GM19023 (cell line): ENCODE measurements around the gene XAB2.

Experiments used
- ATAC-seq: cut with Tn5 transposase; IDR thresholded peaks from one replicate; pipeline ENCODE4 v1.9.1; 2021; ENCODE audit warnings: mild to moderate bottlenecking, moderate library complexity; ENCODE audit not compliant: unreplicated experiment

Gene XAB2

GRCh38 chr19:7635670-7636069 is 6.3 kb upstream of the XAB2 start:
- ATAC-seq: no peak

DNA sequence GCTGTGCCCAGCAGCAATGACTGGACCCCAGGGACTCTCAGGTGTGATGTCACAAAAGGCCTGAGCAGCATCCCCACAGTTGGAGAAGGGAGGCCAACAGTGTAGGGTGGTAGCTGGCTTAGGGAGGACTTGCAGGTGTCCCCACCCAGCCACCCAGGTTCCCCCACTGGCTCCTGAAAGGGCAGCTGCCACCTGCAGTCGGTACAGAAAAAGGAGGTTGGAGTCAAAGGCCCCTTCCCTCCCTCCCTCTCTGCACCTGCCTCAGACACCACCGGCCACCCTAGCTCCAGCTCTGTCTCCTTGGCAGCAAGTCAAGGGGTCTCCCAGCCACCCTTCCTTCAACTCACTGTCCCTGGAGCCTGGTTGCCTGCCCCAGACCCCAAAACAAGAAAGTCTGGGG is 4.4 kb upstream of the XAB2 start, which contains the start of gene PCP2:
Gene PCP2, minus strand, starts transcription at position 22 of the 400 bp plus-strand sequence. CDS start 262 bp downstream, outside the sequence.
- ATAC-seq: no peak

- ATAC-seq: no peak
These were observed 3.2 kb upstream of the XAB2 start for GRCh38 chr19:7632340-7633203.

- no peak for ATAC-seq
These were observed 2.2 kb upstream of the XAB2 start for GRCh38 chr19:7631577-7631976.

- no peak for ATAC-seq
These were observed 595 bp downstream of the XAB2 start for GRCh38 chr19:7628589-7629311.

DNA sequence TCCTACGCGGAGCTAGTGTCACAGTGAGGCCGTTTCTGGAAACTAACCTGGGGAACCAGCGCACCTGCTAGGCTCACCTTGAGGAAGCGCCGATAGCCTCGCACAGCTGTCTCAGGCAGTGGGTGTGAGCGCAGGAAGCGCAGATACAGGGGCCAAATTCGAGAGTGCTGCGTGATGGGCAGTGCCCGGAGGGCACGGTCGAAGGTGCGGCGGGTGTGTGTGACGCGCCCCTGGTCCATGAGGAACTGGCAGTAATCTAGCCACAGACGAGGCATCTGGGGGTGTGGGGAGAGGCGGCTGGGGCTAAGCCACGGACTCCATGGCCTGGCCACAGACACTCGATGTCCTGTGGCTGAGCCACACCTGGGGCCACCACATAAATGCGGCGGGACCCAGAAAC is 2.2 kb downstream of the XAB2 start:
- no peak for ATAC-seq

GRCh38 chr19:7625763-7626372 is 3.5 kb downstream of the XAB2 start:
- no peak for ATAC-seq

DNA sequence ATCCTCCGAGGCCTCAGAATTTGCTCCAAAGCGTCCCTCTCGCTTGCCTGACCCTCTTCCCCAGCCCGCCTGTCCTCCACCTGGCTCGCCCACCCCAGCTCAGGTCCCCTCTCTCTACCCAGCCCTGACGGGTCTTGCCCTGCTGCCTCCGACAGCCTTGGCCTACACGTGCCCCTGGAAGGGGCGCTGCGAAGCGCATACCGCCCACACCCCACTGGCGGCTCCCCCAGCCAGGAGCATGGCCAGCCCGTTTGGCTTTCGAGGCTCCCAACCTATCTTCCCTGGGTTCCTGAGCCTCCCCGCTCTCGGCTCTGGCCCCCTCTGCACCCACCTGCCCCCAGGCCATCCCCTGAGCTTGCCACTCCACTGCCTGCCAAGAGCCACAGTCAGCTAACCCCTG is 4.5 kb downstream of the XAB2 start:
- ATAC-seq: no peak

GRCh38 chr19:7623725-7624603 is 5.4 kb downstream of the XAB2 start:
- ATAC-seq: no peak

DNA sequence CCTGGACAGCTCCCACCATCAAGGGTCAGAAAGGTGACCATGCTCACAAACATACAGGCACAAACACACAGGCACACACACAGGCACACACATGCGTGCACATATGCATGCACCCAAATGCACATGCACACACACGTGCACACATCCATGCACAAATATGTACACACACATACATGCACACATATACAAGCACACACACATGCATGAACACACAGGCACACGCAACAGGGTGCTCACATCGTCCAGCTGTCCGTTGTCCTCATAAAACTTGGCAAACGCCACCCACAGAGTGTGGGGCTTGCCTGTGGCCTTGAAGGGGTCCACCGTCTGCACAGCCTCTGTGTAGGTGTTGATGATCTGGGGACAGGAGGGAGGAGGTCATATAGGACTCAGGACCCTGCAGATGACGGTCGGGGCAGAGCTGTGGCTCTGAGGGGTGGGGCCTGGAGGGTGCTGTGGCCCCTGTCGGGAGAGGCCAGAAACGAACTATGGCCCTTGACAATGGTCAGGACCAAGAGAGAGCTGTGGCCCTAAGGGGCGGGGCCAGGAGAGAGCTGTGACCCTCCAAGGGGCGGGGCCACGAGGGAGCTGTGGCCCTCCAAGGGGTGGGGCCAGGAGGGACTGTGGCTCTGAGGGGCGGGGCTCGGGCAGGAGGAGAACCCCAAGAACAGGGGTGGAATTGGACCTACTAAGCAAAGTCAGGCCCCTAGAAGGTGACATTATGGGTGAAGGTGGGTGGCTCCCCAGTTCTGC is 6.2 kb downstream of the XAB2 start:
- no peak for ATAC-seq

DNA sequence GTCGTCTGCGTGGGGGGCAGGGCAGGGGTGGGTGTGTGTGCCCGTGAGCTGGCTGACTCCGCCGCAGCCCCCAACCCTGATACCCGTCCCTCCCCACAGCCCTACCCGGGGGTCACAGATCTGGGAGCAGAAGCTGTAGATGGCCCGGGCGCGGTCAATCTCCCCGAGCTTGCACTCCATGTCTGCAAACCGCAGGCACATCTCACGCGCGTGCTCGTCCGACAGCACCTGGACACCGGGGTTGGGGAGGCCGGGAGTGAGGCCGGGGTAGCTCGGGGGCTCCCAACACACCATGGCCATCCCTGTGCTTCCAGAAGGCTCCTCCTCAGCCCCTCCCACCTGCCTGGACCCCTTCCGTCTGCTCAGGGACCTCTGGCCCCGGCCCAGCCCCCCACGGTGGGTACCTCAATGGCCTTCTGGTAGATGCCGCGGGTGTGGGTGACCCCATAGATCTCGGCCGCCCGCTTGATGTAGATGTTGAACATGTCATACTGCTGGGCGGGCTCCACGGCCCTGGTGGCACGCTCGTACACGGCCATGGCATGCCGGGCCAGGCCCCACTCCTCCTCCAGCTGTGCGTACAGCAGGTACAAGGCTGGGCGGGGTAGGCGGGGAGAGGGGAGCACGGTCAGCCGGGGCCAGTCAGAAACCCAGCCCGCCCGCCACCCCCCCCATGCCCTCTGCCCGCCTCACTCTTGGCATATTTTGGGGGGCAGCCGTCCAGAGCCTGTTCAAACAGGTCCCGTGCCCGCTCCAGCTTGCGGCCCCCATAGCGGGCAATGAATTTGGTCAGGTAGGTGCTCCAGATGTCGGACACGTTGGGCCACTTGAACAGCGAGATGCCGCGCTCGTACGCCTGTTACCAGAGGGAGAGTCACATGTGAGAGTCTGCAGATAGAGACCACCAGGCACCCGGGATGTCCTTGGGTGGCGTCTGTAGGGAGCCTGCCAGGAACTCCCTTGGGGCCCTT is 8.6 kb downstream of the XAB2 start:
- ATAC-seq: no peak

GRCh38 chr19:7619671-7620441 is 9.5 kb downstream of the XAB2 start:
- ATAC-seq: no peak

DNA sequence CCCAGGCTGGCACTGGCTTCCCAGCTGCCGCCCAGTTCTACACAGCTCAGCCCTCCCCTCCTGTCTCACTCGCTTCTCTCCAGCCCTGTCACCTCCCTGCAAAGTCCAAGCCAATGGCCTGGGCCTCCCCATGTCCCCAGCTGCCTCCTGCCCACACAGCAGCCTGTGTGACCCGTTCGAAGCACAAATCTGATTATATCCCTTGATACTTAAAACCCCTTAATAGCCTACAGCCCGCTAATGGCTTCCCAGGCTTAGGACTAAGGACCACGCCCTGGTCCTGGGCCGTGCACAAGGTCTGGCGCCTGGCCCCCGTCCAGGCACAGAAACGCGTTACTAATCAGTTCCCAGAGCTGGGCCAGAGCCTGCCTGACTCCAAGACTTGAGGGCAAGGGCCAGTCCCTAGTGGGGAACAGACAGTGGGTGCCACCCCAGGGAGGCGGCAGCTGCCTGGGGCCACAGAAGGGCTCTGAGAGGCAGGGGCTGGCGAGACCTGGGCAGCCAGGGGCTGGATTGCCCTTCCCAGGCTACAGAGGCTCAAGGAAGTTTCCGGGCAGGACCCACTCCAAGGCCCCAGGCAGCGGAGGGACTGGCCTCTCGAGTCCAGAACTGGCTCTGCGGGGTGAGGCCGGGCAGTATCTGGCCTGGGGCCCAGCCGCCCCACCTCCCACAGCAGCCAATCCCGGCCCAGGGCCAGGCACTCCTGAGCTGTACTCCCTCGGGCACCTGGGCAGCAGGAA is 10.4 kb downstream of the XAB2 start:
- ATAC-seq: no peak

DNA sequence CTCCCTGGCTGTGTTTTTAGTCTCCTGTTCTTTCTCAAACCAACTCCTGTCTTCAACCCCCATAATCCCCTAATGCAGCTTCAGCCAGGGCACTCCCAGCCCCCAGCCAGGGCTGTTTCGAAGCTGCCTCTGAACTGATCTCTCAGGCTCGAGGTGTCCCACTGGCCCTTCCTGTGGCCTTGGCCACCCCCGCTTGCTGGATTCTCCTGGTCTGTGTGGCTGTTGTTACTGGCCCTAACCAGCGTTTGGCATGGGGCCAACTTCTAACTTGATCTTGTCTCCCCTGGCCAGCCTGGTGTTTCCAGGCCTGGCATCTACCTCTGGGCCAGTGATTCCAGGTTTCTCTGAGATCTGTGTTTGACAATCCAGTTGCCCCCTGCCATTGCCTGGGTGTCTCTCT is 11.0 kb downstream of the XAB2 start:
- ATAC-seq: no peak

DNA sequence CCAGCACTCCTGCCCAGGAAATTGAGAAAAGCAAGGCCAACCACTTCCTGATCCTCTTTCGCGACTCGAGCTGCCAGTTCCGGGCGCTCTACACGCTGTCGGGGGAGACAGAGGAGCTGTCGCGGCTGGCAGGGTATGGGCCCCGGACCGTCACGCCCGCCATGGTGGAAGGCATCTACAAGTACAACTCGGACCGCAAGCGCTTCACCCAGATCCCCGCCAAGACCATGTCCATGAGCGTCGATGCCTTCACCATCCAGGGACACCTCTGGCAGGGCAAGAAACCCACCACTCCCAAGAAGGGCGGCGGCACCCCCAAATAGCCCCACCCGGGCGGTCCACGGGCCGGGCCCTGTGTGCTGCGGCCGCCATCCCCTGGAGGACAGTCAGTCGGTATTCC is 11.6 kb downstream of the XAB2 start:
- ATAC-seq: no peak

DNA sequence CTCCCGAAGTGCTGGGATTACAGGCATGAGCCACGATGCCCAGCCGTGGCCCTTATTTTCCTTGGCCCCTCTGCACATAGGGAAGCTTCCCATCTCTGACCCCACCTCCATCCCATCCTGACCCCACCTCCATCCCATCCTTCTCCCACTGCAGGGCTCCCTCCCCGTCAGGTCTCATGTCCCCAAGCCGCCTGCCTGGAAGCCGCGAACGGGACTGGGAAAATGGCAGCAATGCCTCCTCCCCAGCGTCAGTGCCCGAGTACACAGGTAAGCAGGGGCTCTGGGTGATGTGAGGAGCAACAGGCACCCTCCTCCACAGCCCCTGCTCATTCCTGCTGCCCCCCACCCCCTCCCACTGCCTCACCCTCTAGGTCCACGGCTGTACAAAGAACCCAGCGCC is 12.2 kb downstream of the XAB2 start:
- ATAC-seq: no peak
